ENCODE results near the gene SIRT4.

GRCh38 chr12:120353556-120354317, 51.6 kb downstream of the SIRT4 start:
- TF ChIP-seq CTCF (IDR thresholded peaks at IDR 0.05), result no peak
- no peak for TF ChIP-seq POLR2A (IDR thresholded peaks at IDR 0.05)
